HG02610 (cell line): Measurements from ENCODE around the gene DENND2A.
"Not testable (repeated sequence)": the region's sequence is repeated elsewhere in the genome, so short reads cannot be mapped to it uniquely, and the experiment has no call there.

Experiments used
- ATAC-seq: cut with Tn5 transposase; IDR thresholded peaks from one replicate; pipeline ENCODE4 v1.9.1; 2021; ENCODE audit warnings: mild to moderate bottlenecking, moderate library complexity; ENCODE audit not compliant: unreplicated experiment

DENND2A gene

DNA sequence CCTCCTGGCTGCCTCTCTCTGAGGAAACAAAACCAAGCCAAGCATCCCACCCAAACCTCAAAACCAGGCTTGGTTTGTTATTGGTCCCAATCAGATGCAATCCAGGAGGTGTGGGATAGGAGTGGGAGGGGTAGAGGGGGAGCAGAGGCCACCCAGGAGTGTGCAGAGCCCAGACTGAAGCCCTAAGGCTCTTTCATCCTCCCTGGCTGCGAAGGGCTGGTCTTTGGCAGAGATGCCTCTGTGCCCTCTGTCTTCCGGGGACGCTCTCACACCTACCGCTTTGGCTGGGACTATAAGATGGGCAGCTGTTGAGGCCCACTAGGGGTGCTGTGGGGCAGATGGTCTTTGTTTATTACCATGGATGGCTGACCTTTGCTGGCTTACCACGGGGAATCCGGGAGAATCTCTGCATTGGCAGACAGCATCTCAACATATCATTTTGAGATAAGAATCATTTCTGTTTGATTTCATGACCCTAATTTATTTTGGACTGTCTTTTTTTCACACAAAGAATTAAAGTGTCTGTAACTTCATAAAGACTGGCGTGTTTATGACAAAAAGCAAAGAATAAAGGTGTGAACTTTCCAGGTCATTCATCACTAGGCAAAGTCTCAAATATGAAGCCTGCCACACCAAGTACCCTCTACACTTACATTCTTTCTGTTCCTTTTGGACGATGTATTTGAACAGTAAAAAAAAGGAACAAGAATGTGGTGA, 6.5 kb upstream of the DENND2A start:
- ATAC-seq = no peak

GRCh38 chr7:140645166-140645900, 4.7 kb upstream of the DENND2A start:
- no peak for ATAC-seq

DNA sequence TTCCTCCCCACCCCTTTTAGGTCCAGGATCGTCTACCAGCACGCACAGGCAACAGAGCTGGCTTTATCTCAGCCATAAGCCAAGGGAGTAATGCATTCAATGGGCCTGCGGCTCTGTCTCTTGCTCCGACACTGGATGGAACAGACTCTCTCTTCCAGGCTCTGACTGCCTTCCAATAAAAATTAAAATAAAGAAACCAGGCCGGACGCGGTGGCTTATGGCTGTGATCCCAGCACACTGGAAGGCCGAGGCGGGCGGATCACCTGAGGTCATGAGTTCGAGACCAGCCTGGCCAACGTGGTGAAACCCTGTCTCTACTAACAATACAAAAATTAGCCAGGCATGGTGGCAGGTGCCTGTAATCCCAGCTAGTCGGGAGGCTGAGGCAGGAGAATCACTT, 4.1 kb upstream of the DENND2A start:
- not testable (repeated sequence) for ATAC-seq

GRCh38 chr7:140643416-140643815, 2.8 kb upstream of the DENND2A start:
- no peak for ATAC-seq

- no peak for ATAC-seq
Measured at GRCh38 chr7:140641524-140642195, 1.0 kb upstream of the DENND2A start.

GRCh38 chr7:140640060-140640637, 464 bp downstream of the DENND2A start:
- no peak for ATAC-seq

DNA sequence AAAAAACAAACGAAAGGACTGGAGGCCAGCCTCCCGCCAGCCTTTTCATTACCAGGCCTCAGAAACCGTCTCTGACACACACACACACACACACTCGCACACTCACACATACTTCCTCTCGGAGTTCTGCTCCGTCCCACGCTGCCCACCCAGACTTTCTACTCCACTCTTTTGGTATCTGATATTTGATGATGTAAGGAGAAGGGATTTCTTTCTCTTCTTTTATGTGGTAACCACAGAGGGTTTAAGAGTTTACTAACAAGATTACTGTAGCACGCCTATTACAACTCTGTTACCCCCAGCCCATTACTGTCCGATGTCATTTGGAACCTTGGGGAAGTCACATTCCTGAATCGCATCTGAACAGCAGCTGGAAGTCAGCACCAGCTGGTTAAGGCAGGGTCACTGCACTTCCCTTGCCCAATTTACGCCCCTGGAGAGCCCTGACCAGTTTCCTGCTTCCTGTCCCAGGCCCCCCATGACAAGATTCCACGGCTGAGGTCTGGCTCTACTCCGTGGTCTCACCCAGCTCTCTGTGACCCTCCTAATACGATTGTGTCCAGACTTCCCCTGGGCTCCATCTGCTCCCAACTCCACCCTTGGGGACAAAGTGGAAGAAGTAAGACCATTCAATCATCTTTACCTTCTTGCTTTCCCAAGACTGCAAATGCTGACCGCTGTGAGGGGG, 1.1 kb downstream of the DENND2A start:
- ATAC-seq = no peak

- no peak for ATAC-seq
Measured at GRCh38 chr7:140638173-140638791, 2.3 kb downstream of the DENND2A start.

DNA sequence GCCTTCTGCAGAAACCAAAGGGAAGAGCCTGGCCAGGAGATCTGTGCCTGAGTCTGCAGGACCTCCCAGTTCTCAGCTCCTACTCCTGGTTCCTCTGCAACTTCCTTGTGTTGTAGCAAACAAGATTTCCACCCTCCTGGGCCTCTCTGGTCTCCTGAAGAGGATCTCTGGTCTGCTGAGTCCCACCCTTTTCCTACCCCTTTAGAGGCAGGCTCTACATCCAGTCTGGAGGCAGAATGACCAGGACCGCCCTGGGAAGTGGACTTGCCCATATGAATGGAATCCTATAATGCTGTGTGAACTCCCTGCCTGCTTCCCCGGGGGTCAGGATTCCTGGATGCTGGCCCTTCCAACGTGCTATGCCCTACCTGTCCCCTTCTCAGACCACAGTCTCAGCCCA, 3.2 kb downstream of the DENND2A start:
- ATAC-seq = no peak

DNA sequence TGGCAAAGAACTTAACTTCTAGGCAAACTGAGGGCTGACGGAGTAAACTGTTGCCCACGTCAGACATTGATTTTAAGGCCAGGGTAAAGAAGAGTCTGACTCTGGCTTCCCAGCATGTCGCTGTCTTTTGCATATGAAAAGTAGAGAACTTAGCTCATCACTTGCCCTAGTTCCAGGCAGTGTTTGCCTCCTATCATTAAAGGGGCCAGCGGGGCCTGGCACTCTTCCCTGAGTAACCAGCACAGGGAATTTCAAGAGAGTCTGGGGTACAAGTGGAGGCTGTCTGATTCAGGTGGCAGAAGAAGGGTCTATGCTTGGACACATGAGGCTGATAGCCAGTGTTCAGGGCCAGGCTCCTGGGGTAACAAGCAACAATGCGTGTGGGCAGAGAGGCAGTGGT, 4.8 kb downstream of the DENND2A start:
- no peak for ATAC-seq

- ATAC-seq = no peak
Measured at GRCh38 chr7:140635345-140635744, 5.3 kb downstream of the DENND2A start.

DNA sequence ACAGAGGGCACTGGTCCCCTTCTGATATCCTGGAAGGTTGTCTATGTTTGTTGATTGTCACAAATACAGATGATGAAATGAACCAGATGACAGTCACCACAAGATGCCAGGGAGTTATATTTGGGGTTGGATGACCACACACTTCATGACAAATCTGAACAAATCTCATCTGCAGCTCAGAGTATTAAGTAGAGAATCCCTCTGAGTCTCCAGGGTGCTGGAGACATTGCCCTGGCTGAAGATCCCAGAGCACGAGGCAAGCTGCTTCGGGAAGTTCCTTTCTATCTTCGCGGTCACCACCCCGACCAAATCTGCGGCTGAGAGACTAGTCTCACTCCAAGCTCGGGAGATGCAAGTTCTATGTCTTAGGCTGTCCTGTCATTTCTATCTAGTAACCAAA, 9.0 kb downstream of the DENND2A start:
- ATAC-seq = no peak

DNA sequence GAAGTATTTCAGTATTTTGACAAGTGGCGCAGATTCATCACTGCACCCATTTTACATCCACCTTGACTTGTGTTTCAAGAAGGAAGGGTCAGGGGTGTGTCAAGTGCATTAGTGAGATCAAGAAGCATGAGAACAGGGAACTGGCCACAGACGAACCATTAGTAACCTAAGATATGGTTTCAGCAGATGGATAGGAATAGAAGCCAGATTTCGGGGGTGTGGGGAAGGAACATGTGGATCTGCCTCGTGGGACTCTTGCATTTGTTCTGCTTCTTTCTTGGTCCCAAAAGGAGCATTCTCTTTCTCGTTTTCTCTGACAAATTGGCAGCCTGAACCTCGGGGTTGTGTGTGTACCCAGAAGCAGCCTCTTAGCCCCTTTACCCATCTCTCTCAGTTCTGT, 9.6 kb downstream of the DENND2A start:
- ATAC-seq = no peak

DNA sequence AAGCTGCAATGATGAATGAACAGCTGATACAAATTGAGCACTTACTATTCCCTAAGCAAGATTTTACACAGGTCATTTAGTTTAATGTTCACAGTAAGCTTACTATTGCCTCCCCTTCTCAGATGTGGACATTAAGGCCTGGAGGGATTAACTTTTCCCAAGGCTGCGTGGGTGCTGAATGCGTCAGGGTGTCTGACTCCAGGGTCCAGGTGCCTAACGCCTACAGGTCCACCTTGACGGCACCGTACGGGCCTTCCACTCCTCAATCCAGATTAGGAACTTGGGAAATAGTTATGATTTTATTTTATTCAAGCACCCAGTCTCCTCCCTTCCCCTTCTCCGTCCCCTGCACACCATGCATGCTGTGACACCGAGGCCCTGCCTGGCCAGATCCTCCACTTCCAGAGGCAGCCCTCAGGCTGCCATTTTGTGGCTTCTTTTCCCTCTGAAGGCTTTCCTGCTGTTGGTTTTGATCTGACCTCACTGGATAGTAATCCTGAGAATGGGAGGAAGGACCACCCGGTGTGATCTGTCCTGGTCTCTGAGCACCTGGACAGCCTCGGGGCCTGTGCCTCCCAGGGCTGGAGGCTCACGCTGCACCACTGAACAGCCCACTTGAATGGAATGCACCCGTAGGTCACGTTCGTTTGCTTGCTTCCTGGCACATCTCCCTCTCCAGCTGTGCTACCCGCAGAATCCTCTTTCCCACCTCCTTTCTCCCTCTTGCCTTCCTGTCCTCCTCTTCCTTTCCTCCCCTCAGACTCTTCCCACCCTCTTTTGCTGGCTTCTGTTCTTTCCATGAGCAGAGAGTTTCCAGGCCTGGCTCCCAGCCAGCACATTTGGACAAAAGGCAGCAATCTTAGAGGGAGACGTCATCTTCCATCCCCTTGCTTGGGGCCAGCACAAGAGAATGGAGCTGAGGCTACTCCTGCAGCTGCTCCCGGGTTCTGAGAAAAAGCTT, 14.4 kb downstream of the DENND2A start:
- no peak for ATAC-seq

DNA sequence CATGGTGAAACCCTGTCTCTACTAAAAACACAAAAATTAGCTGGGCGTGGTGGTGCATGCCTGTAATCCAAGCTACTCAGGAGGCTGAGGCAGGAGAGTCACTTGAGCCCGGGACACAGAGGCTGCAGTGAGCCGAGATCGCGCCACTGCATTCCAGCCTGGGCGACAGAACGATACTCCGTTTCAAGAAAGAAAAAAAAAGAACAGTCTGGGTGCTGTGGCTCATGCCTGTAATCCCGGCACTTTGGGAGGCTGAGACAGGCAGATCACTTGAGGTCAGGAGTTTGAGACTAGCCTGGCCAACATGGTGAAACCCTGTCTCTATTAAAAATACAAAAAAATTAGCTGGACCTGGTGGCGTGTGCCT, 15.4 kb downstream of the DENND2A start:
- not testable (repeated sequence) for ATAC-seq

DNA sequence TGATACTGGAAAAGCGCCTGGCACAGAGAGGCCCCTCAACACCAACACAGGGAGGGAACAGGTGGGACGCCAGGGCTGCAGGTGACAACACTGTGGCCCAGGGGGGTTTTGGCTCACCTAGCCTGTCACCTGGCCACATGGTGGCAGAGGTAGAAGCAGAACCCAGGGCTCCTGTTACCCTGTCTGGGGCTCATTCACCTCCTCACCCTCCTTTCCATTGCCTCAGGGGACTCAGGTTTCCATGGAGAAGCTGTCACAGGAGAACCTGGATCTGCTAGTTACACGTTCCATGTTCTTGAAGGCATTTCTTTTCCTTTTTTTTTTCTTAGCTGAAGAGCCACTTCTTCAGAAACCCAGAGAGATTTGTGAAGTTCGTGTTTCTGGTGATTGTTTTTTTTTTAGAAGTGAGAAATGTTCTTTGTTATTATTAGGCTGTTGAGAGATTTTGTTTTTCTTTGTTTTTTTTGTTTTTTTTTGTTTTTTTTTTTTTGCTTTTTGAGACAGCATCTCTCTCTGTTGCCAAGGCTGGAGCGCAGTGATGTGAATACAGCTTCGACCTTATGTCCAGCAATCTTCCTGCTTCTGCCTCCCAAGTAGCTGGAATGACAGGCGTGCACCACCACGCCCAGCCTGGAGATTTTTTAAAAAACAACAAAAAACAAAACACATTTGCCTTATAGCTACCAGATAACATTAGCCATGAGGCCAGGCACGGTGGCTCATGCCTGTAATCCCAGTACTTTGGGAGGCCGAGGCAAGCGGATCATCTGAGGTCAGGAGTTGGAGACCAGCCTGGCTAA, 16.0 kb downstream of the DENND2A start:
- ATAC-seq = no peak

DNA sequence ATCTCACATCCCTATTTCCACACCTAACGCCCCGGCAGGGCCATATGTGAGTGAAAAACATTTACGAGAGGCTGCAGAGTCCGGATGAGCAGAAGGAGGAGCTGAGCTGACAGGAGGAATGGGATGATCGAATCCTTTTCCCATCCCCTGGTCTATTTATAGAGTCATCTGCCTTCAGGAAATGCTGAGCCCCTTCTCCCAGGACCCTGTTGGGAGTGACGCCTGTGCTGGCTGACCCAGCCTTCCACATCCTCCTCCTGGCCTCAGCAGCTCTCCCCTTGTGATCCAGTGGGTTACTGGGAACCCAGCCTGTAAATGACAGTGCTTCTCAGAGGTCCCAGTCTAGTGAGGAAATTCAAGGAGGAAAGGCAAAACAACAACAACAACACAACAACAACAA, 16.6 kb downstream of the DENND2A start:
- no peak for ATAC-seq

GRCh38 chr7:140621401-140622021, 19.1 kb downstream of the DENND2A start:
- no peak for ATAC-seq
